Endodermal cell (in vitro differentiated cells): ENCODE measurements around the gene PTPN20. TPM values are rescaled to one million over a fixed set of nuclear protein-coding genes. Genes with fewer than 3 reads are reported as not detected.

Experiments
- DNase-seq: peaks from one replicate; pipeline ENCODE4 v3.0.0-alpha.2; 2017
- H3K27ac ChIP-seq: 2 replicates; pipeline ENCODE4 v1.5.1; 2013; ENCODE audit warnings: mild to moderate bottlenecking, low read depth, low read length, moderate library complexity
- H3K27me3 ChIP-seq: 2 replicates; pipeline ENCODE4 v1.6.1; 2013; ENCODE audit warnings: mild to moderate bottlenecking, low read length, moderate library complexity; ENCODE audit not compliant: insufficient read depth, control insufficient read depth, poor library complexity, severe bottlenecking
- H3K36me3 ChIP-seq: 2 replicates; pipeline ENCODE4 v1.7.0; 2013; ENCODE audit warnings: mild to moderate bottlenecking, low read length, moderate library complexity; ENCODE audit not compliant: control insufficient read depth, insufficient read depth
- H3K4me1 ChIP-seq: one replicate; pipeline ENCODE4 v1.7.0; 2013; ENCODE audit warnings: low read length; ENCODE audit not compliant: control insufficient read depth, insufficient read depth
- H3K4me3 ChIP-seq: 2 replicates; pipeline ENCODE4 v1.5.1; 2013; ENCODE audit warnings: mild to moderate bottlenecking, low read length, moderate library complexity
- H3K9ac ChIP-seq: 2 replicates; pipeline ENCODE4 v1.6.1; 2013; ENCODE audit warnings: mild to moderate bottlenecking, low read length, moderate library complexity; ENCODE audit not compliant: poor library complexity, severe bottlenecking; ENCODE audit errors: extremely low read depth
- H3K9me3 ChIP-seq: 2 replicates; pipeline ENCODE4 v1.6.1; 2013; ENCODE audit warnings: mild to moderate bottlenecking, low read length, moderate library complexity; ENCODE audit not compliant: control insufficient read depth
- H3K27ac Mint-ChIP-seq: 2 replicates; pipeline ENCODE4 v1.8.0; 2020; ENCODE audit warnings: mixed read lengths
- H3K27me3 Mint-ChIP-seq: 2 replicates; pipeline ENCODE4 v1.8.0; 2021; ENCODE audit warnings: mild to moderate bottlenecking, mixed read lengths; ENCODE audit not compliant: insufficient read depth
- H3K36me3 Mint-ChIP-seq: 2 replicates; pipeline ENCODE4 v1.8.0; 2020; ENCODE audit warnings: low read depth, mixed read lengths
- H3K4me1 Mint-ChIP-seq: 2 replicates; pipeline ENCODE4 v1.8.0; 2020; ENCODE audit warnings: mixed read lengths
- H3K4me3 Mint-ChIP-seq: 2 replicates; pipeline ENCODE4 v1.8.0; 2020; ENCODE audit warnings: mild to moderate bottlenecking, moderate library complexity, mixed read lengths
- H3K9me3 Mint-ChIP-seq: 2 replicates; pipeline ENCODE4 v1.8.0; 2020; ENCODE audit warnings: mild to moderate bottlenecking, mixed read lengths
- CTCF ChIP-seq: fragments of 200-600 bp; sonication (generic); conservative IDR thresholded peaks from 2 replicates; pipeline ENCODE4 v1.5.0; 2021; ENCODE audit warnings: antibody characterized with exemption, mild to moderate bottlenecking
- WGBS, 2 experiments: methylation state at CpG; one replicate each; pipeline versions ENCODE4 v1.1.5 to v1.1.7; 2013; ENCODE audit warnings: missing lambda C conversion rate in 2 of 2, mixed read lengths in 1 of 2; ENCODE audit not compliant: insufficient coverage in 1 of 2, insufficient read length in 1 of 2; 5-methylcytosine and 5-hydroxymethylcytosine counted together
- total RNA-seq, 2 donors: library from RNA; stranded (reverse); fragmentation: NEBNext Ultra II Directional in 1 of 2; extraction: Animal tissue kit (Norgen Biotek cat#: 25700) in 1 of 2; gene quantifications; 2 replicates in 1 of 2; 3 replicates in 1 of 2; pipeline ENCODE4 v1.2.1, GENCODE V29; 2021

The PTPN20 gene
- total RNA-seq, 2 donors from 2014 or later: 0.53 TPM; not detected in 1

GRCh38 chr10:47009215-47009838 lies 98.1 kb downstream of the PTPN20 start:
- Histone ChIP-seq H3K27me3 (peaks cover 5% of the 10 kb centered on the region), H3K4me3 (no peak overlapping the region), H3K9ac (no peak overlapping the region), H3K4me1 (no peaks in the 10 kb centered on the region), H3K9me3 (no peaks in the 10 kb centered on the region), H3K27ac (no peak overlapping the region), H3K36me3 (no peaks in the 10 kb centered on the region)
- TF ChIP-seq CTCF: no peak
- DNase-seq: no peak
- Mint-ChIP-seq H3K27ac (no peak overlapping the region), H3K27me3 (peaks cover 9% of the 10 kb centered on the region), H3K9me3 (no peaks in the 10 kb centered on the region), H3K4me3 (no peak overlapping the region), H3K4me1 (no peaks in the 10 kb centered on the region), H3K36me3 (no peaks in the 10 kb centered on the region)
- WGBS, 2 experiments: 73 to 89% methylated on average over 4 to 7 of the region's 7 CpGs

- H3K36me3 Mint-ChIP-seq: no peaks in the 10 kb centered on the region
- H3K4me1 Mint-ChIP-seq: no peaks in the 10 kb centered on the region
- TF ChIP-seq CTCF: no peak
- no peaks in the 10 kb centered on the region for H3K4me1 ChIP-seq
- peaks cover 9% of the 10 kb centered on the region for H3K27me3 Mint-ChIP-seq
- no peaks in the 10 kb centered on the region for H3K9me3 ChIP-seq
- H3K27me3 ChIP-seq: peaks cover 5% of the 10 kb centered on the region
- no peak overlapping the region for H3K27ac Mint-ChIP-seq
- H3K4me3 Mint-ChIP-seq: no peak overlapping the region
- no peak for DNase-seq
- 98% methylated on average over 3 of the region's 3 CpGs; no CpG with 5 or more reads in 1 of the 2 experiments for WGBS, 2 experiments
- no peaks in the 10 kb centered on the region for H3K9me3 Mint-ChIP-seq
- H3K27ac ChIP-seq: no peak overlapping the region
- no peaks in the 10 kb centered on the region for H3K36me3 ChIP-seq
- no peak overlapping the region for H3K9ac ChIP-seq
- H3K4me3 ChIP-seq: no peak overlapping the region
Measured at GRCh38 chr10:47010036-47010435, 98.8 kb downstream of the PTPN20 start.

GRCh38 chr10:47012214-47012613 lies 101.0 kb downstream of the PTPN20 start:
- H3K27ac ChIP-seq: no peak overlapping the region
- H3K36me3 Mint-ChIP-seq: no peaks in the 10 kb centered on the region
- DNase-seq: no peak
- no peaks in the 10 kb centered on the region for H3K4me1 ChIP-seq
- no peak overlapping the region for H3K4me3 ChIP-seq
- peaks cover 9% of the 10 kb centered on the region for H3K27me3 Mint-ChIP-seq
- H3K27ac Mint-ChIP-seq: no peak overlapping the region
- H3K27me3 ChIP-seq: peaks cover 5% of the 10 kb centered on the region
- no peaks in the 10 kb centered on the region for H3K9me3 Mint-ChIP-seq
- no peak overlapping the region for H3K9ac ChIP-seq
- TF ChIP-seq CTCF: peak; percentile 4
- H3K36me3 ChIP-seq: no peaks in the 10 kb centered on the region
- no peaks in the 10 kb centered on the region for H3K9me3 ChIP-seq
- H3K4me1 Mint-ChIP-seq: peaks cover 1% of the 10 kb centered on the region
- no peak overlapping the region for H3K4me3 Mint-ChIP-seq
